HCT116 (cell line): ENCODE data around the gene TLE7.

Experiments
- EZH2 ChIP-seq: fragments of 200-600 bp; sonication (generic); IDR thresholded peaks from 2 replicates; pipeline ENCODE4 v1.6.1; 2017; ENCODE audit warnings: antibody characterized with exemption, mixed run types
- POLR2AphosphoS5 ChIP-seq: IDR thresholded peaks from 2 replicates; pipeline ENCODE4 v1.6.1; 2011; ENCODE audit warnings: mild to moderate bottlenecking, low read depth, low read length, moderate library complexity

GRCh38 chr16:71443714-71444113, 1.9 kb upstream of the TLE7 start:
- TF ChIP-seq EZH2 = no peak
- TF ChIP-seq POLR2AphosphoS5 = no peak
